ENCODE measurements around the gene TGM3. TPM values are rescaled to one million over a fixed set of nuclear protein-coding genes. Genes with fewer than 3 reads are reported as not detected.

TGM3 gene
- total and polyA plus RNA-seq, 7 experiments from 2014 or later: not detected

- peaks cover 0 to 17% (median 0%) of the 10 kb centered on the region in 7 donors for H3K4me1 Mint-ChIP-seq
- H3K4me3 Mint-ChIP-seq: peak overlapping the region in 1 of 10 donors; percentile 76
- Histone ChIP-seq H3K27me3 (ENCODE audit: control insufficient read depth in 2 of 2, insufficient read depth in 2 of 2, low read length in 2 of 2) (no peaks in the 10 kb centered on the region), H3K9me3 (ENCODE audit: control insufficient read depth in 2 of 3, low read length in 3 of 3) (peaks cover 0 to 21% (median 0%) of the 10 kb centered on the region in 3 experiments), H3K4me3 (ENCODE audit: low read length) (no peak overlapping the region), H3K27ac (ENCODE audit: low read depth, low read length) (no peak overlapping the region), H3K36me3 (ENCODE audit: control insufficient read depth in 2 of 3, insufficient read depth in 3 of 3, low read length in 3 of 3) (no peaks in the 10 kb centered on the region), H3K4me1 (ENCODE audit: control insufficient read depth in 2 of 2, insufficient read depth in 2 of 2, low read length in 2 of 2) (no peaks in the 10 kb centered on the region)
- ChIA-PET CTCF (no interaction called here), POLR2A (no interaction called here)
- H3K36me3 Mint-ChIP-seq: no peaks in the 10 kb centered on the region
- DNase-seq (no peak), ATAC-seq (no peak)
- intact Hi-C loops (cut with micrococcal nuclease): loop anchor here in 1 of 2 donors (2.0 kb wide), 1 partner anchor 66 kb away; no protein-coding TSS in a partner anchor
- peak overlapping the region in 1 of 9 donors; percentile 85 for H3K27ac Mint-ChIP-seq
- peaks cover 0 to 34% (median 16%) of the 10 kb centered on the region in 11 donors for H3K9me3 Mint-ChIP-seq
- peaks cover 0 to 52% (median 8%) of the 10 kb centered on the region in 5 donors for H3K27me3 Mint-ChIP-seq
Measured at GRCh38 chr20:2386516-2387179, 90.8 kb downstream of the TGM3 start.

- Mint-ChIP-seq H3K27me3 (peaks cover 0 to 48% (median 8%) of the 10 kb centered on the region in 5 donors), H3K27ac (peak overlapping the region in 1 of 9 donors; percentile 85)
- POLR2A ChIA-PET: no interaction called here
Measured at GRCh38 chr20:2387180-2387577, 91.4 kb downstream of the TGM3 start.

GRCh38 chr20:2387580-2387979 lies 91.8 kb downstream of the TGM3 start:
- ATAC-seq: no peak
- no peaks in the 10 kb centered on the region for H3K27me3 ChIP-seq (ENCODE audit: control insufficient read depth in 2 of 2, insufficient read depth in 2 of 2, low read length in 2 of 2)
- DNase-seq: no peak
- peaks cover 0 to 17% (median 0%) of the 10 kb centered on the region in 7 donors for H3K4me1 Mint-ChIP-seq
- peaks cover 0 to 21% (median 0%) of the 10 kb centered on the region in 3 experiments for H3K9me3 ChIP-seq (ENCODE audit: control insufficient read depth in 2 of 3, low read length in 3 of 3)
- POLR2A ChIA-PET: no interaction called here
- H3K27ac ChIP-seq (ENCODE audit: low read depth, low read length): no peak overlapping the region
- H3K27ac Mint-ChIP-seq: no peak overlapping the region
- H3K4me3 Mint-ChIP-seq: no peak overlapping the region
- H3K4me1 ChIP-seq (ENCODE audit: control insufficient read depth in 2 of 2, insufficient read depth in 2 of 2, low read length in 2 of 2): no peaks in the 10 kb centered on the region
- peaks cover 0 to 44% (median 7%) of the 10 kb centered on the region in 5 donors for H3K27me3 Mint-ChIP-seq
- intact Hi-C loops (cut with micrococcal nuclease): loop anchor here in 1 of 2 donors (2.0 kb wide), 1 partner anchor 65 kb away; no protein-coding TSS in a partner anchor
- H3K36me3 Mint-ChIP-seq: no peaks in the 10 kb centered on the region
- CTCF ChIA-PET: no interaction called here
- H3K4me3 ChIP-seq (ENCODE audit: low read length): no peak overlapping the region
- H3K9me3 Mint-ChIP-seq: peaks cover 0 to 34% (median 16%) of the 10 kb centered on the region in 11 donors
- no peaks in the 10 kb centered on the region for H3K36me3 ChIP-seq (ENCODE audit: control insufficient read depth in 2 of 3, insufficient read depth in 3 of 3, low read length in 3 of 3)

More at GRCh38 chr20:2387180-2387577, 91.4 kb downstream of the TGM3 start:
- Histone ChIP-seq H3K27ac (ENCODE audit: low read depth, low read length) (no peak overlapping the region), H3K4me1 (ENCODE audit: control insufficient read depth in 2 of 2, insufficient read depth in 2 of 2, low read length in 2 of 2) (no peaks in the 10 kb centered on the region), H3K9me3 (ENCODE audit: control insufficient read depth in 2 of 3, low read length in 3 of 3) (peaks cover 0 to 21% (median 0%) of the 10 kb centered on the region in 3 experiments), H3K27me3 (ENCODE audit: control insufficient read depth in 2 of 2, insufficient read depth in 2 of 2, low read length in 2 of 2) (no peaks in the 10 kb centered on the region), H3K36me3 (ENCODE audit: control insufficient read depth in 2 of 3, insufficient read depth in 3 of 3, low read length in 3 of 3) (no peaks in the 10 kb centered on the region), H3K4me3 (ENCODE audit: low read length) (no peak overlapping the region)
- CTCF ChIA-PET: no interaction called here
- intact Hi-C loops (cut with micrococcal nuclease): loop anchor here in 1 of 2 donors (2.0 kb wide), 1 partner anchor 66 kb away; no protein-coding TSS in a partner anchor
- H3K4me1 Mint-ChIP-seq: peaks cover 0 to 17% (median 0%) of the 10 kb centered on the region in 7 donors
- H3K36me3 Mint-ChIP-seq: no peaks in the 10 kb centered on the region
- H3K4me3 Mint-ChIP-seq: peak overlapping the region in 1 of 10 donors; percentile 76
- peak in 6 of 9 donors; percentile 8 to 66 (median 18) for DNase-seq
- ATAC-seq: peak; percentile 57
- H3K9me3 Mint-ChIP-seq: peaks cover 0 to 34% (median 16%) of the 10 kb centered on the region in 11 donors

Other genes starting within 250 kb of the TGM3 start
- 10 to 100 TPM; 15.9 to 19.0 (median 18.2) TPM for gene STK35, start 194.2 kb upstream of the TGM3 start, total RNA-seq
- gene STK35, start 194.2 kb upstream of the TGM3 start, polyA plus RNA-seq: 1 to 10 TPM; 5.3 to 7.2 TPM
- not detected for gene TGM6, start 84.9 kb downstream of the TGM3 start, total RNA-seq
- gene TGM6, start 84.9 kb downstream of the TGM3 start, polyA plus RNA-seq: not detected
- gene SNRPB, start 174.8 kb downstream of the TGM3 start, total RNA-seq: 100 to 1,000 TPM in 3 of 5 experiments, 10 to 100 TPM in 2; 83.5 to 323 (median 118) TPM
- gene SNRPB, start 174.8 kb downstream of the TGM3 start, polyA plus RNA-seq: 100 to 1,000 TPM; 230 to 231 TPM
- 10 to 100 TPM in 4 of 5 experiments, 1 to 10 TPM in 1; 7.5 to 14.4 (median 11.8) TPM for gene ZNF343, start 212.9 kb downstream of the TGM3 start, total RNA-seq
- gene ZNF343, start 212.9 kb downstream of the TGM3 start, polyA plus RNA-seq: 1 to 10 TPM; 3.7 to 8.8 TPM
- under 1 TPM in 1 of 5 experiments, not detected in 4; 0.15 TPM for gene TMC2, start 240.6 kb downstream of the TGM3 start, total RNA-seq
- gene TMC2, start 240.6 kb downstream of the TGM3 start, polyA plus RNA-seq: not detected